H9 (cell line): Measurements from ENCODE around the gene OMD. TPM values are rescaled to one million over a fixed set of nuclear protein-coding genes. Genes with fewer than 3 reads are reported as not detected.

Source experiments
- DNase-seq: peaks from one replicate; pipeline ENCODE4 v3.0.0-alpha.2; 2017
- H2AFZ ChIP-seq: one replicate; pipeline ENCODE4 v1.6.1; 2013; ENCODE audit warnings: mild to moderate bottlenecking, low read length, control low read depth, moderate library complexity
- H2AK5ac ChIP-seq: 2 replicates; pipeline ENCODE4 v1.6.1; 2013; ENCODE audit warnings: low read length, control low read depth, mixed read lengths; ENCODE audit not compliant: insufficient read length
- H2BK120ac ChIP-seq: one replicate; pipeline ENCODE4 v1.6.1; 2013; ENCODE audit warnings: low read depth, mild to moderate bottlenecking, low read length, control low read depth, inconsistent platforms; ENCODE audit not compliant: poor library complexity, severe bottlenecking
- H2BK12ac ChIP-seq: 2 replicates; pipeline ENCODE4 v1.6.1; 2013; ENCODE audit warnings: low read length, control low read depth, mixed read lengths, low read depth; ENCODE audit not compliant: insufficient read length
- H2BK15ac ChIP-seq: 2 replicates; pipeline ENCODE4 v1.6.1; 2013; ENCODE audit warnings: low read depth, low read length, control low read depth
- H2BK20ac ChIP-seq: one replicate; pipeline ENCODE4 v1.6.1; 2013; ENCODE audit warnings: low read depth, mild to moderate bottlenecking, low read length, control low read depth, inconsistent platforms; ENCODE audit not compliant: poor library complexity, severe bottlenecking
- H2BK5ac ChIP-seq: 2 replicates; pipeline ENCODE4 v1.6.1; 2013; ENCODE audit warnings: low read length, control low read depth, mixed read lengths; ENCODE audit not compliant: insufficient read length
- H3K14ac ChIP-seq: 2 replicates; pipeline ENCODE4 v1.6.1; 2013; ENCODE audit warnings: low read length, control low read depth; ENCODE audit not compliant: insufficient read depth
- H3K18ac ChIP-seq: 2 replicates; pipeline ENCODE4 v1.6.1; 2013; ENCODE audit warnings: low read depth, mild to moderate bottlenecking, mixed read lengths, low read length, control low read depth; ENCODE audit not compliant: insufficient read length
- H3K23ac ChIP-seq: 2 replicates; pipeline ENCODE4 v1.6.1; 2013; ENCODE audit warnings: low read length, control low read depth, mixed read lengths, low read depth; ENCODE audit not compliant: insufficient read length
- H3K23me2 ChIP-seq: 2 replicates; pipeline ENCODE4 v1.6.1; 2013; ENCODE audit warnings: low read depth, mild to moderate bottlenecking, mixed read lengths, low read length, control low read depth; ENCODE audit not compliant: insufficient read length, poor library complexity, severe bottlenecking
- H3K27ac ChIP-seq: 2 replicates; pipeline ENCODE4 v1.5.1; 2013; ENCODE audit warnings: low read length, control low read depth, mixed read lengths, low read depth; ENCODE audit not compliant: insufficient read length
- H3K27me3 ChIP-seq: 2 replicates; pipeline ENCODE4 v1.6.1; 2013; ENCODE audit warnings: low read length, control low read depth, inconsistent platforms; ENCODE audit not compliant: insufficient read depth
- H3K4ac ChIP-seq: 2 replicates; pipeline ENCODE4 v1.6.1; 2013; ENCODE audit warnings: low read depth, mild to moderate bottlenecking, control low read depth, inconsistent platforms, low read length, moderate library complexity
- H3K4me1 ChIP-seq: 2 replicates; pipeline ENCODE4 v1.6.1; 2013; ENCODE audit warnings: low read length, control low read depth, inconsistent platforms; ENCODE audit not compliant: insufficient read depth
- H3K4me2 ChIP-seq: 2 replicates; pipeline ENCODE4 v1.6.1; 2013; ENCODE audit warnings: low read length, control low read depth, mixed read lengths; ENCODE audit not compliant: insufficient read length, insufficient read depth
- H3K56ac ChIP-seq: 2 replicates; pipeline ENCODE4 v1.6.1; 2013; ENCODE audit warnings: low read depth, mild to moderate bottlenecking, mixed read lengths, low read length, control low read depth; ENCODE audit not compliant: insufficient read length
- H3K79me1 ChIP-seq: 2 replicates; pipeline ENCODE4 v1.6.1; 2013; ENCODE audit warnings: low read depth, mild to moderate bottlenecking, moderate library complexity, low read length, control low read depth, inconsistent platforms; ENCODE audit not compliant: insufficient read depth, poor library complexity, severe bottlenecking
- H3K79me2 ChIP-seq: 2 replicates; pipeline ENCODE4 v1.6.1; 2013; ENCODE audit warnings: low read length, control low read depth, inconsistent platforms; ENCODE audit not compliant: insufficient read depth
- H3K9ac ChIP-seq: 2 replicates; pipeline ENCODE4 v1.6.1; 2013; ENCODE audit warnings: low read length, control low read depth, mixed read lengths; ENCODE audit not compliant: insufficient read length; ENCODE audit errors: extremely low read depth
- H3K9me3 ChIP-seq: one replicate; pipeline ENCODE4 v1.6.1; 2013; ENCODE audit warnings: low read depth, low read length, inconsistent platforms; ENCODE audit not compliant: control insufficient read depth
- H3T11ph ChIP-seq: one replicate; pipeline ENCODE4 v1.6.1; 2013; ENCODE audit warnings: mild to moderate bottlenecking, low read length, control low read depth, inconsistent platforms
- H4K20me1 ChIP-seq: one replicate; pipeline ENCODE4 v1.6.1; 2013; ENCODE audit not compliant: control insufficient read depth, insufficient read length, insufficient read depth
- H4K5ac ChIP-seq: 2 replicates; pipeline ENCODE4 v1.6.1; 2013; ENCODE audit warnings: low read depth, mild to moderate bottlenecking, mixed read lengths, low read length, control low read depth; ENCODE audit not compliant: insufficient read length
- H4K8ac ChIP-seq: replicated peaks from 2 replicates; pipeline ENCODE4 v1.6.1; 2013; ENCODE audit warnings: low read length, control low read depth, mixed read lengths, low read depth; ENCODE audit not compliant: insufficient read length
- H4K91ac ChIP-seq: 2 replicates; pipeline ENCODE4 v1.6.1; 2013; ENCODE audit warnings: low read depth, mild to moderate bottlenecking, moderate library complexity, mixed read lengths, low read length, control low read depth; ENCODE audit not compliant: insufficient read length
- H3K27ac Mint-ChIP-seq, 3 experiments: 2 replicates in 2 of 3; 3 replicates in 1 of 3; pipeline ENCODE4 v1.8.0; 2020 to 2021; ENCODE audit warnings: mixed read lengths in 3 of 3, mild to moderate bottlenecking in 1 of 3, moderate library complexity in 1 of 3
- H3K27me3 Mint-ChIP-seq: 2 replicates; pipeline ENCODE4 v1.8.0; 2021; ENCODE audit warnings: low read depth, mild to moderate bottlenecking, moderate library complexity, mixed read lengths
- H3K36me3 Mint-ChIP-seq, 3 experiments: 2 replicates in 2 of 3; 3 replicates in 1 of 3; pipeline ENCODE4 v1.8.0; 2020 to 2021; ENCODE audit warnings: low read depth in 3 of 3, mixed read lengths in 3 of 3; ENCODE audit not compliant: insufficient read depth in 1 of 3
- H3K4me1 Mint-ChIP-seq, 2 experiments: 2 replicates each; pipeline ENCODE4 v1.8.0; 2020; ENCODE audit warnings: mixed read lengths in 2 of 2
- H3K4me3 Mint-ChIP-seq, 2 experiments: 2 replicates in 1 of 2; 3 replicates in 1 of 2; pipeline ENCODE4 v1.8.0; 2020 to 2021; ENCODE audit warnings: mild to moderate bottlenecking in 2 of 2, mixed read lengths in 2 of 2, moderate library complexity in 1 of 2
- H3K9me3 Mint-ChIP-seq, 2 experiments: 2 replicates in 1 of 2; 3 replicates in 1 of 2; pipeline ENCODE4 v1.8.0; 2020; ENCODE audit warnings: mild to moderate bottlenecking in 2 of 2, mixed read lengths in 2 of 2, moderate library complexity in 1 of 2
- WGBS: extraction: QIAGEN DNeasy Blood & Tissue Kit; methylation state at CpG from one replicate; pipeline ENCODE4 v1.1.7; 2013; ENCODE audit warnings: missing lambda C conversion rate, low lambda C conversion rate, mixed read lengths; ENCODE audit not compliant: insufficient read length; ENCODE audit errors: extremely low coverage; 5-methylcytosine and 5-hydroxymethylcytosine counted together
- total RNA-seq: library from RNA; stranded (reverse); gene quantifications from 2 replicates; pipeline ENCODE4 v1.2.1, GENCODE V29; 2021
- TF ChIP-seq, protein P1 (sequence below): fragments of 200-600 bp; sonication (generic); conservative IDR thresholded peaks from 3 replicates; pipeline ENCODE4 v1.8.0; 2021; ENCODE audit warnings: antibody characterized with exemption, mild to moderate bottlenecking

OMD gene
- total RNA-seq, 1 experiment from 2014 or later = not detected

DNA sequence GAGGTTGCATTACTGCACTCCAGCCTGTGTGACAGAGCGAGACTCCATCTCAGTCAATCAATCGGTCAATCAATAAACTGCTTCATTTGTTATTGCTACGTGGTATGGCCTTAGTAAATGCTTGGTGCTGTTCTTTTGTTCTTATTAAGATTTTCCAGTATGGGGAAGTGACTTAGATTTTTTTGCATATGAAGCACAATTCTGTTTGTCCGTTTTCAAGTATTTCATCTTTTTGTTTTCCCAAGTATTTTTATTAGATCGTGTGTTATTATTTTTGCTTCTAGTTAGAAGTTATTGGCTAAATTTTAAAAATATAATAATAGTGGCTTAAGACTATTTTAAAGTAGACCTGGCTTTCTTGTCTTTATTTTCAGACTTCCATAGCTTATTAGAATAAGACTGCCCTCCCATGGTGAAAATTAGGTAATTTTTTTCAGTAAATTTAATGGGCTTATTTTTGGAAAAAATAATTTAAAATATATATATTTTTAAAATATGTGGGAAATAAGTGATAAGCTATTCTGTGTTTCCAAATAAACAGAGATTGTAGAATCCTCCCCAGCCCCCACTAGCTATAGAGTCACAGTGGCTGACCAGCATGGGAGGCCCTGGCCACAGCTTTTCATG is 14.7 kb upstream of the OMD start:
- H3K36me3 Mint-ChIP-seq = no peaks in the 10 kb centered on the region
- Histone ChIP-seq H2BK5ac (no peak overlapping the region), H3K18ac (no peak overlapping the region), H2BK20ac (no peak overlapping the region), H3K4ac (no peak overlapping the region), H3K9me3 (no peaks in the 10 kb centered on the region), H3K56ac (no peak overlapping the region), H2BK15ac (no peak overlapping the region), H3K4me1 (no peaks in the 10 kb centered on the region), H3K9ac (no peak overlapping the region), H2AFZ (no peak overlapping the region), H4K91ac (no peak overlapping the region), H2BK12ac (no peak overlapping the region), H3K4me2 (no peak overlapping the region), H3K79me1 (no peaks in the 10 kb centered on the region), H2BK120ac (no peak overlapping the region), H4K8ac (no peak overlapping the region), H3K27ac (no peak overlapping the region), H3K23ac (no peak overlapping the region), H4K20me1 (no peaks in the 10 kb centered on the region), H3K14ac (no peak overlapping the region), H3K79me2 (no peaks in the 10 kb centered on the region), H4K5ac (no peak overlapping the region), H3T11ph (no peak overlapping the region), H2AK5ac (no peak overlapping the region), H3K23me2 (no peaks in the 10 kb centered on the region), H3K27me3 (no peaks in the 10 kb centered on the region)
- no CpG with 5 or more reads among the region's 5 CpGs for WGBS
- no peaks in the 10 kb centered on the region for H3K4me1 Mint-ChIP-seq
- H3K27ac Mint-ChIP-seq = no peak overlapping the region
- H3K4me3 Mint-ChIP-seq = no peak overlapping the region
- no peaks in the 10 kb centered on the region for H3K9me3 Mint-ChIP-seq
- TF ChIP-seq, protein P1, sequence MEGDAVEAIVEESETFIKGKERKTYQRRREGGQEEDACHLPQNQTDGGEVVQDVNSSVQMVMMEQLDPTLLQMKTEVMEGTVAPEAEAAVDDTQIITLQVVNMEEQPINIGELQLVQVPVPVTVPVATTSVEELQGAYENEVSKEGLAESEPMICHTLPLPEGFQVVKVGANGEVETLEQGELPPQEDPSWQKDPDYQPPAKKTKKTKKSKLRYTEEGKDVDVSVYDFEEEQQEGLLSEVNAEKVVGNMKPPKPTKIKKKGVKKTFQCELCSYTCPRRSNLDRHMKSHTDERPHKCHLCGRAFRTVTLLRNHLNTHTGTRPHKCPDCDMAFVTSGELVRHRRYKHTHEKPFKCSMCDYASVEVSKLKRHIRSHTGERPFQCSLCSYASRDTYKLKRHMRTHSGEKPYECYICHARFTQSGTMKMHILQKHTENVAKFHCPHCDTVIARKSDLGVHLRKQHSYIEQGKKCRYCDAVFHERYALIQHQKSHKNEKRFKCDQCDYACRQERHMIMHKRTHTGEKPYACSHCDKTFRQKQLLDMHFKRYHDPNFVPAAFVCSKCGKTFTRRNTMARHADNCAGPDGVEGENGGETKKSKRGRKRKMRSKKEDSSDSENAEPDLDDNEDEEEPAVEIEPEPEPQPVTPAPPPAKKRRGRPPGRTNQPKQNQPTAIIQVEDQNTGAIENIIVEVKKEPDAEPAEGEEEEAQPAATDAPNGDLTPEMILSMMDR = peak; percentile 31; the same call in 2 of the 3 replicates
- no peaks in the 10 kb centered on the region for H3K27me3 Mint-ChIP-seq
- DNase-seq = no peak
